ENCODE results near the gene TMEM179.
"Not testable (repeated sequence)": the region's sequence is repeated elsewhere in the genome, so short reads cannot be mapped to it uniquely, and the experiment has no call there.

Gene TMEM179

DNA sequence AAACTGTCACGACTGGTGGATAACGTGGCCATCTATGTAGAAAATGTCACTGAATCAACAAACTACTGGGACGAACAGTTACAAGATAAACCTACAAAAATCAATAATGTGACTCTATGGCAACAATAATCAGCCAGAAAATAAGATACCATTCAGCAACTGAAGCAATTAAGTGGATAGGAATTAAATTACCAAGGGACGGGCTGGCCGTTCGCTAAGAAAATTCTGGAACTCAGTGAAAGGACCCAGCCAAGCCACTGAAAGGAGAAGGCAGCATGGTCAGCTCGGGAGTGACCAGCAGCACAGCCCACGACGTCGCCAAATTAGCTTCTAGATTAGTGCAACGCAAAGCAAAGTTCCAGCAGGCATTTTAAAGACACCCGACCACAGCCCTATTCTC, 33.6 kb upstream of the TMEM179 start:
- FAIRE-seq: no peak

DNA sequence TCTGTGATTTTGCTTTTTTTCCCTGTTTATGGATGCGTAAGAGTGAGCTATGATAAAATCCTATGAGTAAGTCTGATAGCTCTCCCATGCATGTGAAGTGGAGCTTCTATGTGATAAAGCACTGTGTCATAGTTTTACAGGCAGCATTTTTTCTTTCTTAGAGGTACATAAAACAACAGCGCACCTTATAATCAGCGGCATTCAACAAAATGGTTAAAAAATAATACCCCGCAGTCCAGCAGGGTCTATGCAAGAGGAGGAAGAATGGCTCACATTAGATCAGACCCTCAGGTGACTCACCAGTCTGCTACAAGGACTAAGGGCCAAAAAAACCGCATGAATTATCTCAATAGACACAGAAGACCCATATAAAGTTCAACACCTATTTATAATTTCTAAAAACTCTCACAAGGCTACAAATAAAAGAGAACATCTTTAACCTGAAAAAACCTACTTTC, 33.0 kb upstream of the TMEM179 start:
- DNase-seq (ENCODE audit: insufficient read length, low spot score) (no peak), FAIRE-seq (no peak)

More for the DNA sequence above, 33.6 kb upstream of the TMEM179 start:
- DNase-seq (ENCODE audit: insufficient read length, low spot score): no peak

DNA sequence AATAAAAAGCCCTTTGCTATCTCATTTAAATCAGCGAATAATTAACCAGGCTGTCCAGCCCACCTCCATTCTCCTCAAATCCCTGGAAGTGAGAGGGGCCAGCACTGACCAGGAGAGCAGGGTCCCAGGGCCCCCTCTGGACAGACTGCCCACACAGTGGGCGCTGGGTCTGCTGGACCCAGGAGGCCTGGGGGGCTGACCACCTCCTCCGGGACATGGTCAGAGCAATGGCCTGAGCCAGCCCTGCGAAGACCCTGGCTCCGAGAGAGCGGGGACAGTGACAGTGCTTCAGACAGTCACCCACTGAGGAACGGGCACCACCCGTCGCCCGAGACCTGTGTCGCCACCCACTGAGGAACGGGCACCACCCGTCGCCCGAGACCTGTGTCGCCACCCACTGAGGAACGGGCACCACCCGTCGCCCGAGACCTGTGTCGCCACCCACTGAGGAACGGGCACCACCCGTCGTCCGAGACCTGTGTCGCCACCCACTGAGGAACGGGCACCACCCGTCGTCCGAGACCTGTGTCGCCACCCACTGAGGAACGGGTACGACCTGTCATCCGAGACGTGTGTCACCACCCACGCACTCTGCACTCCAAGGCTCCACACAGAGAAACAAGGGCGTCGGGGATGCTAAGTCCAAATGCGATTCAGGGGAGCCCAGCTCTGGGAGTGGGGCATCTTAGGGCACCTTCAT, 32.4 kb upstream of the TMEM179 start:
- not testable (repeated sequence) for FAIRE-seq; DNase-seq (ENCODE audit: insufficient read length, low spot score)

DNA sequence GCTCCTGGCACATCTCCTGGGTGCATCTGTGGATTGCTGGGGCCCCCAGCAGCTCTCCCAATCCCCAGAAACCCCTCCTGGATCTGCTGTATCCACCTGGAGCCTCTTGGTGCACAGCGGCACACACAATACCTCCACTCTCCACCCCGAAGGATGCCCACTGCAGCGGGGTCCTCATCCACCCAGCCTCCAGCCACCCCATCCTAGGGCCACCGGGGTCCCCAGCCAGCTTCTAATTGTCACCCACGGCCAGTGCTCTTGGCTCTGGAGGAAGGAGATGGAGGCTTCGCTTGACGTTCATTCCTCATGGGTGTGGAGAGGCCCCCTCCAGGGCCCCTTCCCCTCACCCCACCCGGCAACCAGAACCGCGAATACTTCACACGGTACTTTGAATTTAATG, 31.6 kb upstream of the TMEM179 start:
- DNase-seq (ENCODE audit: insufficient read length, low spot score): no peak
- no peak for FAIRE-seq

DNA sequence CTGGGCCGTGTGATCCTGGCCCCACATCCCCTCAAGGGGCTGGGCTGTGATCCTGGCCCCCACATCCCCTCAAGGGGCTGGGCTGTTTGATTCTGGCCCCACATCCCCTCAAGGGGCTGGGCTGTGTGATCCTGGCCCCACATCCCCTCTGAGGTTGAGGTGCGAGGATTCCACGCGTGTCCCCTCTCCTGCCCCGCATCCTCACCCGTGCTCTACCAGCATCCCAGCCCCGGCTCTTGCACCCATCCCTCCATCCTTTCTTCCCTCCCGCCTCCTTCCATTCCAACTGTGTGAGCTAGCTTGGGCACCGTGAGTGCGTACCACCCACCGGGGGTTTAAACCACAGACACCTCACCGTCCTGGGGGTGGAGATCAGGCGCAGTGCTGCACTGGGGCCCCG, 31.1 kb upstream of the TMEM179 start:
- no peak for DNase-seq (ENCODE audit: insufficient read length, low spot score)
- FAIRE-seq: no peak

DNA sequence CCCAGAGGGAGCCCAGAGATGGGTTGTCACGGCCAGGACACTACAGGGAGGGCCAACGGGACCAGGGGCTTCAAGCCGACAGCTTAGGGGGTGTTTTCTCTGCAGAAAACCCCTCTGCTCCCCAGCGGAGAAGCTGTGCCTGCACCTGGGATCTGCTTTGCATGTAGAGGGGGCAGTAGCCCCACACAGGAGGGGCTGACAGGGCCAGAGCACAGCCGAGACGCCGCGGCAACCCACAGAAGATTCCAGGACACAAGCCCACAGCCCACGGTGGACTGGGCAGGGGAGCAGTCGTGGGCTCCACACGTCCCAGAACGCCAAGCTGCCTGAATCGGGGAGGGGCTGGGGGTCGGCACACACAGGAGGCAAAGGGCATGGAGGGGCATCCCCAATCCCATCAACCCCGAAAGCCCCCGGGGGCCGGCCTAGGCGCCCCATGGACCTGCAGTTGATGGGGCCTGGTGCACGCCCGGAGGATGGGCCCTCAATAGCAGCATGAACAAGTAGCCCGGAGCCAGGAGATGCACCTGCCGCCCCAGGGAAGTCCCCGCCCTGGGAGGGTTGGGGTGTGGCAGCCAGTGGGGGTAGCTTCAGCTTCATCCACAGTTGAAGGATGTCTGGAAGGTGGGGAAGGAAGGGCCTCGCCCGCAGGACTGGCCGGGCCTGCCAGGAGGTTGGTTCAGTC, 30.5 kb upstream of the TMEM179 start:
- DNase-seq (ENCODE audit: insufficient read length, low spot score) (no peak), FAIRE-seq (no peak)

DNA sequence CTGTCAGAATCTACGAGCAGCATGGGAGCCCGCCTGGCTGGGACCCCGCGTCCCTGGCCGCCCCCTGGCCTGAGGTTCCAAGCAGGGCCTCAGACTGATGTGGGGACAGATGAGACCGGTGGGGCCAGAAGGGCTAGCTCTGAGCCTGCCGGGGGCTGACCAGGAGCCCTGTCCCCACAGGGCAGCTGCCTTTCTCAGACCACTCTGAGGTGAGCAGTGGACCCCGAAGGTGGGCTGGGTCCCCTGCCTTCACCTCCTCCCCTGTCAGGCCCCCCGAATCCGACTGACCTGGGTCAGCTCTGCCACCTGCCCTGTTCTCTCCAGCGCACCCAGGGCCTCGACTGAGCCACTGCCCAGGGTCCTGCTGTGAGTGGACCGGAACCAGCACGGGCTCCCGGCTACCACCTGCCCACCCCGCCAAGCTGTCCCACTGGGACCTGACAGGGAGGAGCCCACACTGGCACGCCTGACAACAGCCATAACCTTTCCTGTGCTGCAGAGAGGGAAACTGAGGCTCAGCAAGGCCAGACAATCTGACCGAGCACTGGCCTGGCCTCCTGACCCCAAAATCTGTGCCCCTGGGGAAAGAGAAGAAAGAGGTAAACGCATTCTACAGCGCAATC, 29.7 kb upstream of the TMEM179 start:
- DNase-seq (ENCODE audit: insufficient read length, low spot score) (no peak), FAIRE-seq (no peak)

DNA sequence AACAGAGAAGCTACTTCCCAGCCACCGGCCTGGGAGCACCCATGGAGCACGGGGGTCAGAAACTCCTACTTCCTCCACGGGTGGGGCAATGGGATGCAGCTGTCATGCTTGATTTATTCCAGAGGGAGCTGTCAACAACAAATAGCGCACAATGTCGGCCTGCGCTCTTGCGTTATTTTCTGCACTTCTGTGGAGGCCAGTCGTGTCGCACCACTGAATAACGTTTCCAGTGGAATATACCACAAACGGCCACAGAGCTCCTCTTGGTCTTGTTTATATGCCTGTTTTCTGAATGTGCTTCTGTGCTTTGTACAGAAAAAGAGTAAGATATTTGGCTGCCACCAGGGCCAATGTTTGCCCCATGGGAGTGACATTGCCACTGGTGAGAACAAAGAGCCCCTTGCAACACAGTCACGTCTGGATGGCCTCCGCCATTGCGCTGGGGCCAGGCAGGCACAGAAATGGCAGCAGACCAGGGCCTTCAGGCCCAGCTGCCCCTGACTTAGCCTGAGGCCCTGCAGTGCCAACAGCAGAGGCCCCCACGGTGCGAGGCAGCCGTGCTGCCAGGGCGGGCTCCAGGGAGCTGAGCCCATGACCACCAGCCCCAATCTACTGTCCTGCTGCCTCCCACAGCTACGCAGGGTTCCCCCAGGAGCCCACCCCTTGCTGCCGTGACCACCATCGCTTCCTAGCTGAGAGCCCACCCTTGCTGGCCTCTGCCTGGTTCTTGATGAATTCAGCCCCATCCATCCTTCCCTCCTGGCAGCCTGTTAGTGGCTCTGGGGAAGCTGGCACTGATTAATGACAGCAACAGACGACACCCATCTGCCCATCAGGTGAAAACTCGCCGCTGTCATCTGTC, 28.9 kb upstream of the TMEM179 start:
- no peak for FAIRE-seq

DNA sequence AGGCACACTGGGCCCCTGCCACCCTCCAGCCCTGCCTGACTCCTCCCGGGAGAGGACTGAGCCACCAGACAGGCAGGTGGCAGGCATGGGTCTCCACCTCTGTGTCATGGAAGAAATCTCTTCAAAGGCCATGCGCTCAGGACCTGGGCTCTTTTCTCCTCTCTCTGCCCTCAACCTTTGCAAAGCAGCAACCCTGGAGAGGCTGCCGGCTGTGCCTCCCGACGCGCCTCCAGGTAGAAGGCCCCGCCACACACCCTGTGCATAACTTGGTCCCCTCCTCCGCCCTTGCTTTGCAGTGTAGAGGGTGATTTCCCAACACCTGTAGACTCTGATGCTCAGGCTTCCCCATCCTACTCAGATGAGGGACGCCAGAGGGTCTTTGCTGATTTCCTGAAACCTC, 28.2 kb upstream of the TMEM179 start:
- FAIRE-seq: no peak
- no peak for DNase-seq (ENCODE audit: insufficient read length, low spot score)

More for the DNA sequence above, 28.9 kb upstream of the TMEM179 start:
- no peak for DNase-seq (ENCODE audit: insufficient read length, low spot score)

DNA sequence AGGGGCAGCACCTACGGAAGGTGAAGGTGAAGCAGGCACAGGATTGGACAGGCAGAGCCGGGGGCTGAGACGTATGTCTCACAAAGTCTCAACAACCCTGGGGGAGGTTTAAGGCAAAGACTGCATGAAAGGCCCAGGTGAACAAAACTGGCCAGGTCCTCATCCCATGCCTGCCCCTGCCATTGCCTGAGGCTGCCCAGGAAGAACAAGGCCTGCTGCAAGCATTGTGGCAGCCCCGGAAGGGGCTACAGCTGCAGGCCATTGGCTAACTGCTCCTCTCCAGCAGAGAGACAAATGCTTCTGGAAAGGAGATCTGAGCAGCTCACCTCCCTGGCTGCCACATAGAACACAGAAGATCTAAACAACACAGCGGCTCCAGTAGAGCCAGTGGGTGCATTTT, 20.4 kb upstream of the TMEM179 start:
- DNase-seq (ENCODE audit: insufficient read length, low spot score) (no peak), FAIRE-seq (no peak)

DNA sequence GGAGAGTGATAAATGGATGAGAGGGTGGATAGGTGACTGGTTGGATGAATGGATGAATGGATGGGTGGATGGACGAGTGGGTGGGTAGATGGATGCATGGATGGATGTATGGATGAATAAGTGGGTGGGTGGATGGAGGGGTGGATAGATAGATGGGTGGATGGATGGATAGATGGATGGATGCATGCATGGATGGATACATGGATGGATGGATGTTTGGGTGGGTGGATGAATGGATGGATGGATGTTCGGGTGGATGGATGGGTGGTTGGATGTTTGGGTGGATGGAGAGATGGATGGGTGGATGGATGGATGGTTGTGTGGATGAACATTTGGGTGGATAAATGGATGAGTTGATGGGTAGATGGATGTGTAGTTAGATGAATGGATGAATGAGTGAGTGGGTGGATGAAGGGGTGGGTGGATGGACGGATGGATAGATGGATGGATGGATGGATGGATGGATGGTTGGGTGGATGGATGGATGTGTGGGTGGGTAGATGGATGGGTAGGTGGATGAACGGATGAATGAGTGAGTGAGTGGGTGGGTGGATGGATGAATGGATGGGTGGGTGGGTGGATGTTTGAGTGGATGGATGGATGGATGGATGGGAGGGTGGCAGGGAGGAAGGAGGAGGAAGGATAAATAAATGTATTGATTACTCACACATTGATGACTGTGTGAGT, 9.7 kb upstream of the TMEM179 start:
- FAIRE-seq (no peak), DNase-seq (ENCODE audit: insufficient read length, low spot score) (no peak)

DNA sequence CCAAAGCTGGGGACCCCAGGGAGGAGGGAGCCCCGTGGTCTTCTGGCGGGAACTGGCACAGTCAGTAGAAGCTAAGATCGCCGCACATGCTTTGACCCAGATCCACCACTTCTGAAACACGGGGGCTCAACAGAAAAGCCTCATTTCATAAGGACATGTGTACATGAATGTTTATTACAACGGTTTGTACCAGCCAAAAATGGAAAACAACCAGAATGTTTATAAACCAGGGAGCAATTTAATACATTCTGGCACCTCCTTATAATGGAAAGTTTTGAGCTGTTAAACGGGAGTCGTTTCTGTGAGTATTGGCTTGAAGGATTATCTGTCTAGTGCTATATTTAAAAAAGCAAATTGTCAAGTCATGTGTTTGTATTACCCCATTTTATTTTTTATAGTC, 7.3 kb upstream of the TMEM179 start:
- no peak for FAIRE-seq
- DNase-seq (ENCODE audit: insufficient read length, low spot score): no peak

DNA sequence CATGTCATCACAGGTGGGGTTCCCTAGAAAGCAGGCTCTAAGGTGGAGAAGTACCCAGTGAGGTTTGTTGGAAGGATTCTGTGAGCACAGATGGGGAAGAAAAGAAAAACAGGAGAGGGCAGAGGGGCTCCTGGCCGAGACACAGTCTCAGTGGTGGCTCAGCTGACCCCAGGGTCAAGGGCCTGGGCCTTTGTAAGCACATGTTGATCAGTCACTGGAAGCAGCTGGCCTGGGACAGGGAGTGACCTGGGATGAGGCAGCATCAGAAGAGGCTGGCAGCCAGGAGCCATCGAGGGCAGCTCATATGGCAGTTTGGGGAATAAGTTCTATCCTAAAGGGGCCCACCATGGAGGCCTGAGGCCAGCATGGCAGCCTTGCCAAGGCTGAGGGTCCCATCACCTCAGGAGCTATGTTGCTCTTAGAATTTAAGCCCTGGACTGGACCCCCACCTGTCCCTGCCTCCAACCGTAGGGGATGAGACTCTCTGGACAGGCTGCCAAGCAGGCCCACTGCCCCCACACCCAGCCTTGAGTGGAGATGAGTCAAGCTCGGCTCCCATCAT, 6.3 kb upstream of the TMEM179 start:
- DNase-seq (ENCODE audit: insufficient read length, low spot score) (no peak), FAIRE-seq (no peak)

DNA sequence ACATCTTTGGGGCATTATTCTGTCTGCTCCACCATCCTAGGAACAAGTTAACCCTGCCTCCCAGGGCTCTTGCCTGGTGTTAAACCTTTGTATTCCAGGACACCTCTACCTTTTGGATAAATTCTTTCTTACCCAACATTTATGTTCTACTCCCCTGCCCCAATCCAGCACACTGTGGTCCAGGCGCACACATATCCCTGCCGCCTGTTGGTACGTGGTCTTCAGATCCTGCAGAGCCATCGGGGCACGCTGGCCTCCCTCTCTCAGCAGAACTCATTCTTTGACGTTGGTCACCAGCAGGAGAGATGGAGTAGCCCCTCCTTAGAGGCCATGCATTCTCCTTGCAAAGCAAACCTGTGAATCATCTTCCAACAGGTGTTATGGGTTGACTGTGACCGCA, 5.1 kb upstream of the TMEM179 start:
- DNase-seq (ENCODE audit: insufficient read length, low spot score) (no peak), FAIRE-seq (no peak)

DNA sequence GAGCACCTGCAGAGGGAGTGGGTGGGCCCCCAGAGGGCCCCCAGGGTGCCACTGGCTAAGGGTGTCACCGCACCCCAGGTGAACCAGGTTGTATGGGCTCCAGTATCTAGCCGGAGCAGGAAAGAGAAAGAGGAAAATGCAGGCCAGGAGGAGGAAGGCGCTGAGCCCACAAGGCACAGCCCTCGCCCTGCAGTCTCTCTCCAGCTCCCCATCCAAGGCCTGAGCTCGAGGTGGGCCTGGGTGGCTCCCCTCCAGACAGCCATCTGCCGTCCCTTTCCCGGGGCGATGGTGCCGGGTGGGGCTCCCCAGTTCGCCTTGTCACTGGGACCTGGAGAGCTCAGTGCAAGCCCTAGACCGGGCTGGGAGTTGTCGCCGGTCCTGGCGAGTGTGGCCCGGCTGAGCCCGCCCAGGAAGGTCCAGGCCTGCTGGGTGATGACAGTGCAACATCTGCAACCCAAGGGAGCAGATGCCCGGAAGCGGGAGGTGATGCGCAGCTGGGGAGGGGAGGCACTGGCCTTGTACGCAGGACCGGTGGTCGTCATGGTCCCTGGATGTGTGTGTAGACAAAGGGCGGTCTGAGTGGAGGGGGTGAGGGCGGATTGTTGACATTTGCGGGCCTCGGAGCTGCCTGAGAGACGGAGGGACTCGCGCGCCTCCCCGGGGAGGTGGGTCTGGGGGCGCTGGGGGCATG, 716 bp downstream of the TMEM179 start:
- FAIRE-seq (no peak), DNase-seq (ENCODE audit: insufficient read length, low spot score) (no peak)

DNA sequence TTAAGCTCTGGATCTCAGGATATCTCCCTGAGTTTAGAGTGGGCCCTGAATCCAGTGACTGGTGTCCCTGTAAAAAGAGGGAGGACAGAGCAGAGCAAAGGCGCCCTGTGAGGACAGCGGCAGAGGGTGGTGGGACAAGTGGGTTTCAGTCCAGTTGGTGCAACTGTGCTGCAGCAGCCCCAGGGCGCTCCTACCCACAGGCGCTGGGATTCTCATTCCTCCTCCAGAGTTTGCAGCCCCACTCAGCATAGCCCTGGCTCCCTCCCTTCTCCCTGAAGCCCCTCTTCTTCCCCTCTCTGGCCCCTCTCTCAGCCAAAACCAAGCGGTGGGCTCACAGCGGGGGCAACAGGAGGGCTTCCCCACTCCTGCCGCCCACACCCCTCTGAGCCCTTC, 1.6 kb downstream of the TMEM179 start:
- FAIRE-seq: no peak

DNA sequence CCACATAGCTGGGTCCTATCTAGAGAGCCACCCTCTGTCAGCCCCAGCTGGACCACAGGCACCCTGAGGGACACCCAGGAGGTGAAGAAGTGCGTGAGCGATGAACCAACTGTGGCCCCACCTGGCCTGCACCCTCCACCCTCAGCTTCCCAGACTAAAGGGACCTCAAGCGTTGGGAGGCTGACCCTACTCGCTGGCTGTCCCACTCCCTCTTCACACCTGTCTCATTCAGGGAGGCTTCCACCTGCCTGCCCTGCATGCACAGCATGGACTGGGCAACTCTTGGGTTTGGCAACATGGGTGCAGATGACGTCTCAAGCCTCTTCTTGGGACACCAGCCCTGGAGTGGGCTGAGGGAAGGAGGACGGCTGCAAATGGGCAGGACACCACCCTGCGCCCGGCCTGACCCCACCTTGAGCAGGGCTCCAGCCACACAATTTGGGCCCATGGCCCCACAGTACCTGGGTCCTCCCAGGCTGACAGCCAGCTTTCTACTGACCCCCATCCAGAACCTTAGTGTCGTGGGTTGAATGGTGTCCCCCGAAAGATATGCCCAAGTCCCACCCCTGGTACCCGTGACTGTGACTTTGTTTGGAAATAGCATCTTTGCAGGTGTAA, 2.1 kb downstream of the TMEM179 start:
- no peak for FAIRE-seq
- DNase-seq (ENCODE audit: insufficient read length, low spot score): no peak

More for the DNA sequence above, 1.6 kb downstream of the TMEM179 start:
- no peak for DNase-seq (ENCODE audit: insufficient read length, low spot score)

DNA sequence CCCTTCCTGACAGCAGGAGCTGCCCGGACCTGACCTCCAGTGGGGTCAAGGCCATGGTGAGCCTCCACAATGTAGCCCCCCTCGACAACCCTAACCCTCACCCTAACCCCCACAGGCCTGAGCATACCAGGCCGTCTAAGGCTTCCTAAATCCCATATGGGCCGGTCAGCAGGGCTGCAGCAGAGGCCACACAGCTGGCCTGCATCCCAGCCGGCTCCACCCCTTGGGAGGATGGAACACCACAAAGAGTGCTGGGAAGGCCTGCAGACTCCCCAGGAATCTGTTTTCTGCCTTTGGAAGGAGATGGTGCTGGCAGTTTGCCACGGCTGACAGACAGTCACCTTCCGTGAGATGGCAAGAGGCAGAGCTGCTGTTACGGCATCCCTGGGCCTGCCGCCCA, 2.8 kb downstream of the TMEM179 start:
- DNase-seq (ENCODE audit: insufficient read length, low spot score) (no peak), FAIRE-seq (no peak)

DNA sequence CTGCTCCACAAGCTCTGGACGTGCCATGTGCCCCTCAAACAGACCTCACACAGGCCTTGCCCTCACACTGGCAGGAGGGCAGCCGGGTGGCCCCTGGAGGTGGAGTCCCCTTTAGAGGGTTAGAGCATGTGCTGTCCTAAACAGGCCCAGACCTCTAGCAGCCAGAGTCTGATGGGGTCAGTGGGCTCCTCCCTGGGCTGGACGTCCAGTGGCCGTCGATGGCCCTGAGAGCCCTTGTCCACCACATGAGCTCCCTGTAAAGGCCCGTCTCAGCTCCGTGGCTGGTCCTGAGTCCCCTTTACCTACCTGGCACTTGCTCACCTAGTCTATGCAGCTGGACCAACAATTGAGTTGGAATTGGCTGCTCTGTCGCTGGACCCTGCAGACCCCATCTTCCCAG, 3.8 kb downstream of the TMEM179 start:
- FAIRE-seq: no peak
- DNase-seq (ENCODE audit: insufficient read length, low spot score): no peak
